Thyroid gland (tissue), 4 donors: Measurements from ENCODE around the gene XPNPEP1.

Experiments
- POLR2A ChIP-seq, 2 donors: fragments of 450-650 bp; IDR thresholded peaks; one replicate each; pipeline ENCODE4 v1.6.1; 2017; ENCODE audit warnings: antibody characterized with exemption in 2 of 2, mild to moderate bottlenecking in 2 of 2, moderate library complexity in 1 of 2
- TF ChIP-seq, protein P1 (sequence below), 6 experiments: fragments of 200-600 bp in 3 of 6; fragments of 450-650 bp in 3 of 6; sonication (generic) in 3 of 6; IDR thresholded peaks; one replicate each; pipeline ENCODE4 v1.5.1; 2016 to 2019; ENCODE audit warnings: antibody characterized with exemption in 6 of 6, mild to moderate bottlenecking in 2 of 6, inconsistent platforms in 1 of 6, moderate library complexity in 1 of 6

DNA sequence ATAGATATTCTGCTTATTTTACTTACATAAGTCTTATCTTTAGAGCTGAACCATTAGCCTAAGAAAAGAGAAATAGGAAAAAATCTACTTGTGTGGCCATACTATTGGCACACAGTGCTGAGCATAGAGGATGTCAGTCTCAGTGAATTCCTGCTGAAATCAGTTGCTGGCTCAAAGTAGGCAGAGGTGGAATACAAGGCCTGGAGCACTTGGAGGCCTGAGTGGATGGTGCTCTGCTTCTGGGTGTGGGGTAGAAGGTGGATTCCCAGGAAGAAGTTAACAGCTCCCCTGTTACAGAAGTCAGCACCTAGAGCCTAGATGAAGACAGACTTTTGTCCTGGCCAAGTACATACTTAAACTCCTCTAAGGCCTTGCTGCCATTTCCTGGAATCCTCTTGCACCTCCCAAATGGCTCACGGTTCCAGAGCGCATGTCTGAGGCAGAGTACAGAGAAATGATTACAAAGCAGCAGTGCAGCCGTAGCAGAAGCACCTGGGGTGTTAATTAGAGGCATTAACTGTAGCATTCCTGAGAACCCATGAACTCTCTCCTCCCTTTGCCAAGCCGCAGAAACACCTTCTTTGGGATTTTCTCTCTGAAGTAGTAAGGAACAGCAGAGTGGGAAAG, 18.0 kb upstream of the XPNPEP1 start:
- TF ChIP-seq, protein P1, sequence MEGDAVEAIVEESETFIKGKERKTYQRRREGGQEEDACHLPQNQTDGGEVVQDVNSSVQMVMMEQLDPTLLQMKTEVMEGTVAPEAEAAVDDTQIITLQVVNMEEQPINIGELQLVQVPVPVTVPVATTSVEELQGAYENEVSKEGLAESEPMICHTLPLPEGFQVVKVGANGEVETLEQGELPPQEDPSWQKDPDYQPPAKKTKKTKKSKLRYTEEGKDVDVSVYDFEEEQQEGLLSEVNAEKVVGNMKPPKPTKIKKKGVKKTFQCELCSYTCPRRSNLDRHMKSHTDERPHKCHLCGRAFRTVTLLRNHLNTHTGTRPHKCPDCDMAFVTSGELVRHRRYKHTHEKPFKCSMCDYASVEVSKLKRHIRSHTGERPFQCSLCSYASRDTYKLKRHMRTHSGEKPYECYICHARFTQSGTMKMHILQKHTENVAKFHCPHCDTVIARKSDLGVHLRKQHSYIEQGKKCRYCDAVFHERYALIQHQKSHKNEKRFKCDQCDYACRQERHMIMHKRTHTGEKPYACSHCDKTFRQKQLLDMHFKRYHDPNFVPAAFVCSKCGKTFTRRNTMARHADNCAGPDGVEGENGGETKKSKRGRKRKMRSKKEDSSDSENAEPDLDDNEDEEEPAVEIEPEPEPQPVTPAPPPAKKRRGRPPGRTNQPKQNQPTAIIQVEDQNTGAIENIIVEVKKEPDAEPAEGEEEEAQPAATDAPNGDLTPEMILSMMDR (IDR thresholded peaks at IDR 0.05) = no peak
- no peak for TF ChIP-seq POLR2A (IDR thresholded peaks at IDR 0.05)
